ENCODE measurements around the gene LRP3.

DNA sequence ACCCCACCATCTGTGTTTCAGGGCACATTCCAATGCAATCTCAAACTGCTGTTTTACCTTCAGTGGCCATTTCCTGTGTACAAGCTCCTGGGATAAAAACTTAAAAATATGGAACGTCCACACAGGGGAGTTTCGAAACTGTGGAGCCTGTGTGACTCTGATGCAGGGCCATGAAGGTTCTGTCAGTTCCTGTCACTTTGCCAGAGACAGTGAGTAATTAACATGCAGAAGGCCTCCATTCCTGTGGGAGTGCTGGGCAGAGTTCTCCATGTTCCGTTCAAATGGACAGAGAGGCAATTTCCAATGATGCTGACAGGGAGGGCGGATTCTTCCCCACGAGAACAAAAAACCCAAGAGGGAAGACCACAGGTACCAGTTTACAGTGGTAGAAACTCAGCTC lies 37.8 kb upstream of the LRP3 start:
- TF ChIP-seq, protein P1, sequence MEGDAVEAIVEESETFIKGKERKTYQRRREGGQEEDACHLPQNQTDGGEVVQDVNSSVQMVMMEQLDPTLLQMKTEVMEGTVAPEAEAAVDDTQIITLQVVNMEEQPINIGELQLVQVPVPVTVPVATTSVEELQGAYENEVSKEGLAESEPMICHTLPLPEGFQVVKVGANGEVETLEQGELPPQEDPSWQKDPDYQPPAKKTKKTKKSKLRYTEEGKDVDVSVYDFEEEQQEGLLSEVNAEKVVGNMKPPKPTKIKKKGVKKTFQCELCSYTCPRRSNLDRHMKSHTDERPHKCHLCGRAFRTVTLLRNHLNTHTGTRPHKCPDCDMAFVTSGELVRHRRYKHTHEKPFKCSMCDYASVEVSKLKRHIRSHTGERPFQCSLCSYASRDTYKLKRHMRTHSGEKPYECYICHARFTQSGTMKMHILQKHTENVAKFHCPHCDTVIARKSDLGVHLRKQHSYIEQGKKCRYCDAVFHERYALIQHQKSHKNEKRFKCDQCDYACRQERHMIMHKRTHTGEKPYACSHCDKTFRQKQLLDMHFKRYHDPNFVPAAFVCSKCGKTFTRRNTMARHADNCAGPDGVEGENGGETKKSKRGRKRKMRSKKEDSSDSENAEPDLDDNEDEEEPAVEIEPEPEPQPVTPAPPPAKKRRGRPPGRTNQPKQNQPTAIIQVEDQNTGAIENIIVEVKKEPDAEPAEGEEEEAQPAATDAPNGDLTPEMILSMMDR (IDR thresholded peaks at IDR 0.05; ENCODE audit: poor library complexity, severe bottlenecking), result no peak
- no peak for TF ChIP-seq RAD21 (conservative IDR thresholded peaks at IDR 0.05)
- TF ChIP-seq MXI1 (conservative IDR thresholded peaks at IDR 0.05; ENCODE audit: poor library complexity, severe bottlenecking), result no peak
- no peak for TF ChIP-seq EP300 (conservative IDR thresholded peaks at IDR 0.05; ENCODE audit: poor library complexity, severe bottlenecking)
- no peak for TF ChIP-seq EZH2 (IDR thresholded peaks at IDR 0.05; ENCODE audit: borderline replicate concordance, insufficient read depth, low read length, poor library complexity, severe bottlenecking)

Measured in neural cell (in vitro differentiated cells).